Right cardiac atrium (tissue), 5 donors: ENCODE results near the gene RFTN1. TPM values are rescaled to one million over a fixed set of nuclear protein-coding genes. Genes with fewer than 3 reads are reported as not detected.

Experiments used
- ATAC-seq, 2 donors: fragments of 200-7000 bp; cut with Tn5 transposase; one replicate each; pipeline versions ENCODE4 v1.8.0 to v1.9.1; 2020; ENCODE audit warnings: moderate library complexity in 2 of 2, mild to moderate bottlenecking in 1 of 2
- DNase-seq, 3 donors: peaks; one replicate each; pipeline ENCODE4 v3.0.0-alpha.2; 2020
- H3K27ac ChIP-seq: one replicate; pipeline ENCODE4 v1.5.1; 2013; ENCODE audit warnings: mild to moderate bottlenecking, low read length, control low read depth, moderate library complexity
- H3K27me3 ChIP-seq: one replicate; pipeline ENCODE4 v1.6.1; 2013; ENCODE audit not compliant: control insufficient read depth, insufficient read depth
- H3K4me1 ChIP-seq: one replicate; pipeline ENCODE4 v1.6.1; 2013; ENCODE audit warnings: low read length; ENCODE audit not compliant: control insufficient read depth, insufficient read depth
- H3K4me3 ChIP-seq: one replicate; pipeline ENCODE4 v1.5.1; 2013; ENCODE audit warnings: low read length, control low read depth
- H3K9me3 ChIP-seq: one replicate; pipeline ENCODE4 v1.6.1; 2013; ENCODE audit warnings: low read length; ENCODE audit not compliant: control insufficient read depth
- WGBS: extraction: QIAGEN DNeasy Blood & Tissue Kit; methylation state at CpG from one replicate; pipeline ENCODE4 v1.1.7; 2013; 5-methylcytosine and 5-hydroxymethylcytosine counted together
- intact Hi-C, 4 donors: fragments of 100-400 bp; cut with DNase I; formaldehyde crosslinking; loops; one replicate each; pipeline versions ENCODE4 v1.11.0 to v1.14.0; 2022 to 2023
- polyA plus RNA-seq: library from polyadenylated mRNA; stranded (reverse); fragments of 200-250 nt; gene quantifications from one replicate; pipeline ENCODE4 v1.2.3, GENCODE V29; 2013
- total RNA-seq, 4 donors: library from RNA; stranded (reverse); fragmentation: NEBNext Ultra II Directional; extraction: Animal tissue kit (Norgen Biotek cat#: 25700); gene quantifications; one replicate each; pipeline ENCODE4 v1.2.1, GENCODE V29; 2021
- donor health status: healthy with polysubstance abuse.
- donor health status: DM: no; HTN: yes; CAD: no.
- donor health status: DM: no; HTN: no; CAD: no.
- donor health status: DM: no; HTN: yes; CAD: no; lungs with severe emphysema.
- donor health status: DM: yes; HTN: yes; CAD: no.

RFTN1 gene
- total and polyA plus RNA-seq, 5 donors = 17.9 to 23.6 (median 21.2) TPM

DNA sequence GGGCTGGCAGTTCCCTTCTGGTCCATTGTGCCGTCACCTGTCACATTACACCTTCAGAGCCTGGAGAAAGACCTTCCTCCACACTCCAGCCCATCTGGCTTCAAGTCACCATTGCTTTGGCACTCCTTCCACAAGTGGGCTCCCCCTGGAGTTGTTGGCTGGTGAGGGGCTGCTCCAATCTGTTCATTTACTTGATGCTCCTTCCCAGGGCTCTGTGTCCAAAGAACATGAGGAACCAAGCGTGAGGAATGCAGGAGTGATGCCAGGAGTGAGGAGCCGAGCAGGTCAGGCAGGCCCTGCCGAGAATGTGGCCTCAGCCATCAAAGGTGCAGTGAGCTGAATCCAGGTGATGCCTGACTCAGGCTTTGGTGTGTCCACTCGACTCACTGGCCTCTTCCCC is 191.3 kb downstream of the RFTN1 start:
- H3K27ac ChIP-seq = no peak overlapping the region
- ATAC-seq = no peak
- WGBS = 71% methylated on average over 5 of the region's 5 CpGs

DNA sequence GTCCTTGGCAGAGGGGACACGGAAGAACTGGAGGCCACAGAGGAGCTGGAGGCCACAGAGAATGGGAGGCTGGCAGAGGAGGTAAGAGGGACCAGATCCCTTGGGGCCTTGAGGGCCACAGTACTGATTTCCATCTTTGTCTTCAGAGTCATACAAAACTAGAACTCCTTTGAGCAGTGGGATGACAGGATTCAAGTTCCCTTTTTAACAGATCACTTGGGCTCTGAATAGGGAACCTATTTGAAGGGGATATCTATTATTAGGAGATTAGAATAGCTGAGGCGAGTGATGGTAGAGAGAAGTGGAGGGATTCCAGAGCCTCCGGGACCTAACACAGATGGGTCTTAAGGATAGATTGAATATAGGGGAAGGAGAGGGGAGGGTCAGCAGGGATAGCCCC is 192.8 kb downstream of the RFTN1 start:
- no peak overlapping the region for H3K27ac ChIP-seq

More for the DNA sequence above, 191.3 kb downstream of the RFTN1 start:
- H3K4me1 ChIP-seq = no peaks in the 10 kb centered on the region
- no peak for DNase-seq
- no peaks in the 10 kb centered on the region for H3K27me3 ChIP-seq
- intact Hi-C loops = no loop called here
- H3K9me3 ChIP-seq = no peaks in the 10 kb centered on the region
- H3K4me3 ChIP-seq = no peak overlapping the region

DNA sequence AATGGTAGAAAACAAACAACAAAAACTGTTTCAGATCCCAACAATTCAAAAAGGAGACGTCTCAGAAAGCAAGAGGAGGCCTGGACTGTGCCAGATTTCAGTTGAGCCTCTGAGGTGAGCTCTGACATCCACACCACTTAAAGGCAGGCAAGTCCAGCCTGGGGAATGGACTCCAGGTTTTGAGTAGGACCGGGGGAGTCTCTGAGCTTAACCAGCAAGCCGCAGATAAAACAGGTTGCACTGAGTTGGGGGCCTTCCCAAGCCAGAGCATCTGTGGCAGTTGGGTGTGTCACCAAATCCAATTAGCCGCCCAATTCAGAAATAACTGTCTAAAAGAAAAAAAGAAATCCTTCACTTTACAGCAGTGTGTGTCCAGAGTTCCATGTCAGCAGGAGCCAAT is 193.8 kb downstream of the RFTN1 start:
- intact Hi-C loops = loop anchor here in 1 of 4 donors (10.0 kb wide), 1 partner anchor 55 kb away; no protein-coding TSS in a partner anchor
- H3K27ac ChIP-seq = no peak overlapping the region
- no peak overlapping the region for H3K4me3 ChIP-seq
- no peak for ATAC-seq
- no peak for DNase-seq
- WGBS = 81% methylated on average over 4 of the region's 4 CpGs
- no peaks in the 10 kb centered on the region for H3K4me1 ChIP-seq
- H3K27me3 ChIP-seq = no peaks in the 10 kb centered on the region
- no peaks in the 10 kb centered on the region for H3K9me3 ChIP-seq

More for the DNA sequence above, 192.8 kb downstream of the RFTN1 start:
- Histone ChIP-seq H3K4me1 (no peaks in the 10 kb centered on the region), H3K9me3 (no peaks in the 10 kb centered on the region), H3K4me3 (no peak overlapping the region), H3K27me3 (no peaks in the 10 kb centered on the region)
- ATAC-seq = no peak
- WGBS = 90% methylated on average over 3 of the region's 3 CpGs
- intact Hi-C loops = no loop called here
- DNase-seq = no peak

DNA sequence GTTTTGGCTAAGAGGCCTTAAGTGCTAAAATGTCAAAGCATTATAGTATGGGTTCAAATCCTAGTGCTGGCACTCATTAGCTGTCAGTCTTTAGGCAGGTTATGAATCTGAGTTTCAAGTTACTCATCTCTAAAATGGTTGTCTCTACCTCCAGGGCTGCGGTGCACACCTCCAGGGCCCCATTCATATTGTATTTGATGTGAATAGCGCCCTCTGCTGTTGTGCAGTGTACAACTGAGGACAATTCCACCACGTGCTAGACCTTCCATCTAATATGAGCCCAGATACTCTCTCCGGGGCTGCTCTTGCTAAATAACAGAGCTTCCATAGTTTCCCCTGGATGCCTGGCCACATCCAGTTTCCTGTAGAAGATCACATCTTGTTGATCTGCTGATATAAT is 194.2 kb downstream of the RFTN1 start:
- DNase-seq (no peak), ATAC-seq (no peak)
- Histone ChIP-seq H3K4me3 (no peak overlapping the region), H3K27me3 (no peaks in the 10 kb centered on the region), H3K9me3 (no peaks in the 10 kb centered on the region), H3K4me1 (no peaks in the 10 kb centered on the region), H3K27ac (no peak overlapping the region)
- intact Hi-C loops = loop anchor here in 1 of 4 donors (10.0 kb wide), 1 partner anchor 55 kb away; no protein-coding TSS in a partner anchor
- WGBS = 66% methylated on average over 4 of the region's 4 CpGs

DNA sequence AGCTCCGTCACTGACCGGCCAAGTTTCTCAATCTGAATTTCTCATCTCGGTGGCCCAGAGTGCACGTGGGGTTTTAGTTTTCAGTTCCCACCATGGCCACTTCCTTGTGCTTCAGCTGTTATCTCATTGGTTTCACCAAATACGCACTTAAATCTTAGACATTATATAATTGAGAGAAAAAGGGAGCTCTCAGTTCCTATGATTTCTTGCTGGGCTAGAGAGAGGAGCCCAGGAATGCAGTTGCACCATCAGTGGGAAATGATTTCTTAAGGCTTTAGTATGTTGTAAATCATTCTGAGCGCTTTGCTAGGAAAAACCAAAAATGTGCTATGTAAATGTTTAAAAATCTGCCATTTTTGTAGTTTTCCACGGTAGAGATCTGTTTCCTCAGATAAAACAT is 195.3 kb downstream of the RFTN1 start:
- WGBS = 84% methylated on average over 7 of the region's 7 CpGs
- intact Hi-C loops = loop anchor here in 1 of 4 donors (10.0 kb wide), 1 partner anchor 57 kb away; no protein-coding TSS in a partner anchor
- Histone ChIP-seq H3K27ac (no peak overlapping the region), H3K4me1 (no peaks in the 10 kb centered on the region), H3K27me3 (no peaks in the 10 kb centered on the region), H3K9me3 (no peaks in the 10 kb centered on the region), H3K4me3 (no peak overlapping the region)
- DNase-seq = no peak
- no peak for ATAC-seq

DNA sequence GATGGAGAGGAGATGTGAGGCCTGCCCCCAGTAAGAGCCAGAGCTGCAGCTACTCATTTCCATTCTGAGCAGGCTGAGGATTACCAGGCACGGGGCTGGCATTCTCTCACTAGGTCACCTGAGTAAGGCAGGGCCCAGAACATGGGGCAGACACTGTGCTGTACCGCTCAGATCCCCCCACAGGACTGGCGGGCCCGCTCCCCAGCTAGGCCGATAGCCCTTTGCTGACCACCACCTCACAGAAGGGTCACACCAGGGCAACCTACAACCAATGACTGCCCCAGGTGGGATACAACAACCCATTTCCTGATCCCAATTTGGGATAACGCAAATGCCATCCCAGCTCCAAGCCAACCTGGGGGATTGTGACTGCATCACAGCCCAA is 195.9 kb downstream of the RFTN1 start:
- intact Hi-C loops = loop anchor here in 1 of 4 donors (10.0 kb wide), 1 partner anchor 57 kb away; no protein-coding TSS in a partner anchor
- no peak for DNase-seq
- H3K27ac ChIP-seq = no peak overlapping the region
- no peaks in the 10 kb centered on the region for H3K27me3 ChIP-seq
- H3K4me1 ChIP-seq = no peaks in the 10 kb centered on the region
- H3K9me3 ChIP-seq = no peaks in the 10 kb centered on the region
- ATAC-seq = peak in 1 of 2 donors; percentile 14
- WGBS = 95% methylated on average over 6 of the region's 6 CpGs
- H3K4me3 ChIP-seq = no peak overlapping the region

DNA sequence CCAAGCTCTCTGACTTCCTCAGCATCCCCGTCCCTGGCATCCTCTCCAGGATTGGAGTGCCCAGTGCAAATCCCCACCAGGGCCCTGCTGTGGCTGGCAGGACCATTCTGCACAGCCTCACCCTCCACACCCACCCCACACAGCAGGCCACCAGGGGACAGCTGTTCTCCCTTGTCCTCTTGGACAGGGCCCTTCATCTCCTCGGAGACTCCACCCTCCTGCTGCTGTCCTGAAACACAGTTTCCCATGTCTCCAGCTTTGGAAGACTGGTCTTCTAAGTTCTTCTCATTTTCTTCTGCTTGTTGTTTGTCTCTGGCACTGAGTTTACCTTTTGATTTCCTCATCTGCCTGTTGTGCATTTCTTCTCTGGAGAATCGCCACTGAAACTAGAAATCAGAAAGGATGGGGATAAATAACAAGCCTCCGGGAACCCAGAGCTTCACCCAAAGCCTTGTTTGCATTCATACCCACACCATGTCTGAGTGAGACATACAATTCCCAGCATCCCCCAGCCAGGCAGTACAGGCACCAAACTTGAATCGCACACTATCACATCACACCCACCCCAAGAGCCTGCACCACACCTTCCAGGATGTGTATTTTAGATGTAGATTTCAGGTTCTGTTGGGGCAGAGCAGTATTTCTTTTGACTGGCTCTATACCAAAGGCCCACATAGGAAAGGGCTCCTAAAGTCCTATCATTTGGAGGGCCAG is 196.5 kb downstream of the RFTN1 start:
- H3K4me1 ChIP-seq = peaks cover 4% of the 10 kb centered on the region
- DNase-seq = no peak
- intact Hi-C loops = loop anchor here in 1 of 4 donors (10.0 kb wide), 1 partner anchor 58 kb away; no protein-coding TSS in a partner anchor
- 89% methylated on average over 5 of the region's 5 CpGs for WGBS
- H3K4me3 ChIP-seq = no peak overlapping the region
- no peak overlapping the region for H3K27ac ChIP-seq
- peak in 1 of 2 donors; percentile 47 for ATAC-seq
- H3K9me3 ChIP-seq = no peaks in the 10 kb centered on the region
- no peaks in the 10 kb centered on the region for H3K27me3 ChIP-seq

DNA sequence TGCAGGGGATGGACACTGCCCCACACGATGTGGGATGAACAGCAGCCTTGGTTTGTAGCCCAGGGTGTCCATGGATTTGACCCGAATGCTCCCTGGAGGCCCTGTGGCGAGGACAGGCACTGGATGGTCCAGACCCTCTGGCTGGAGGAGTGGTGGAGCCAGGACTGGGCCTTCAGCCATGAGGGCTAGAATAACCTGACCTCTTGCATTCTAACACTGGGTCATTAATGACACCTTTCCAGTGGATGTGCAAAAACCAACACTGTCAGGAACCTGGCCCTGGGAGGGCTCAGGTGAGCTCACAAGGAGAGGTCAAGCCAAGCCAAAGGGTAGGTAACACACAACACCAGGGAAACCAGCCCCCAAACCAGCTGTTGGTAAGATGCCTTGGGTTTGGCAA is 197.1 kb downstream of the RFTN1 start:
- Histone ChIP-seq H3K27ac (no peak overlapping the region), H3K4me1 (peaks cover 4% of the 10 kb centered on the region), H3K9me3 (no peaks in the 10 kb centered on the region), H3K4me3 (no peak overlapping the region), H3K27me3 (no peaks in the 10 kb centered on the region)
- ATAC-seq (no peak), DNase-seq (no peak)
- 81% methylated on average over 3 of the region's 3 CpGs for WGBS
- intact Hi-C loops = loop anchor here in 1 of 4 donors (10.0 kb wide), 1 partner anchor 58 kb away; no protein-coding TSS in a partner anchor

DNA sequence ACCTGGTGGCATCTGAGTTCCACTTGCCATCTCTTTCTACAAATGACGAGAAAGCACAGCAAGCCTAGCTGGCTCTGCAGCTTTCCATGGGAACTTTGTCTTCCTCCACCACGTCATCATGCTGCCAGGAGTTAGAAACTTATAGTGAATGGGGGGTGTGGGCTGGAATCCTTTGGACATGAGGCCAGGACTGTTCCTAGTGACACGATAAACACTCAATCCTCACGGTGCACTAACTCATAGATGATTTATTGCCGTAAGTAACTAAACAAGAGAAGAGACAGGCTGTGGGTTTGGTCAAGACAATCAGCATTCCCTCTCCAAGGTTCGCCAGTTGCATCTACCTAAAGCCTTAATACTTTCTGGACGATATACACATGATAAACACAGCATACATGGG is 197.9 kb downstream of the RFTN1 start:
- intact Hi-C loops = loop anchor here in 1 of 4 donors (10.0 kb wide), 1 partner anchor 59 kb away; no protein-coding TSS in a partner anchor
- H3K27me3 ChIP-seq = no peaks in the 10 kb centered on the region
- no peaks in the 10 kb centered on the region for H3K9me3 ChIP-seq
- ATAC-seq = no peak
- no peak overlapping the region for H3K27ac ChIP-seq
- WGBS = 79% methylated on average over 7 of the region's 7 CpGs
- H3K4me3 ChIP-seq = no peak overlapping the region
- H3K4me1 ChIP-seq = peaks cover 4% of the 10 kb centered on the region
- DNase-seq = no peak

DNA sequence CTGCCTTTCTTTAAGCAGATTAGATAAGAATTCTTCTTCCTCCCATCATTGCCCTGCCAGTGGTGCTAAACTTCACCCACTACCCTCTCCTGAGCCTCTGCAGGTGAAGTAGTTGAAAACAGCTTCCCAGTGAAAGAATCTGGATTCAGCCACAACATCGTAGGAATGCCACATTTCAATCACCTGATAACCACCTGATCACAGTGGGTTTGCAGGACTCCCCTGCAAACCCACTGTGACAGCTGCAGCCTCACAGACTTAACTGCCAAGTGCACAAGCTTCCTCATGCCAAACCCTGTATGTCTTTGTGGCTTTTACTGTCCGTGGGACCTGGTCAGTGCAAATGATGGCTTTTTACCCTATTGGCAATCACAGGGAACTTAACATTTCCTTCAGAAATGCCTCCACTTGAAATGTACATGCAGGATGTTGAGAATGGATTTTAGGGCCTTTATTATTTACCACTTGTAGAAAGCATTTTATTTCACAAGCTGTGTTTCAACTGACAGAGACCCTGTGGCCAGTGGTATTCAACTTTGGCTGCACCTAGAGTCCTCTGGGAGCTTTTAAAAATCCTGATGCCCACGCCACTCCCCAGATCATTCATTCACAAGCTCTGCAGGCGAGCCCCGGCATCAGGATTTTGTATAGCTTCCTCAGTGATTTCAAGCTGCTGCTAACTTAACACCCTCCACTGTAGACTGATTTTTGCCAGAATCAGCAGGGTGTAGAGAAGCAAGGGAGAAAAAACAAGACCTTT is 199.4 kb downstream of the RFTN1 start:
- H3K27ac ChIP-seq = no peak overlapping the region
- no peaks in the 10 kb centered on the region for H3K27me3 ChIP-seq
- WGBS = 85% methylated on average over 5 of the region's 5 CpGs
- no peak for ATAC-seq
- intact Hi-C loops = loop anchor here in 1 of 4 donors (10.0 kb wide), 1 partner anchor 61 kb away; no protein-coding TSS in a partner anchor
- no peak for DNase-seq
- no peak overlapping the region for H3K4me3 ChIP-seq
- H3K4me1 ChIP-seq = peaks cover 4% of the 10 kb centered on the region
- no peaks in the 10 kb centered on the region for H3K9me3 ChIP-seq

DNA sequence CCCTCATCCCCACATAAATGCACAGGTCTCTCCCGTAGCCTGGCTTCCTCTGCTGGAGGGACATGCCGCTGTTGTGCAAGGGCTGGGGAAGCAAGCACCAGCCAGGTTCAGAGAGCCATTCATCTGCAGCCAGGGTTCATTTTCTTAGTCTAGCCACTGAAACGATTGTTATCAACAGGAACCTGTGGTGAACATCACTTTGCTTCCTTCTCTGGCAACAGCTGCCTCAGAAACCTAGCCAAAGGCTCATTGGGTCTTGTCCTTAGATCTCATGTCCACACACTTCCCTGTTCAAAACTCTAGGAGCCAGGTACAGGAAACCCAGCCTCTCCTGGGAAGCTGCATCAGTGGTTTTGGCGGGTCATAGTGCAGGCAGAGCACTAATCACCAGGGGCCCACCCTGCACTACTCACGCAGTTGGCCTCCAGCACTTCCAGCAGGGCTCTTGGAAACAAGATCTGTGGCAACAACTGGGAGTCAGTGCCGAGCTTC is 201.5 kb downstream of the RFTN1 start:
- intact Hi-C loops = loop anchor here in 1 of 4 donors (10.0 kb wide), 1 partner anchor 63 kb away; no protein-coding TSS in a partner anchor
- peaks cover 4% of the 10 kb centered on the region for H3K4me1 ChIP-seq

More for the DNA sequence above, 201.5 kb downstream of the RFTN1 start:
- Histone ChIP-seq H3K4me3 (no peak overlapping the region), H3K27me3 (no peaks in the 10 kb centered on the region), H3K9me3 (no peaks in the 10 kb centered on the region), H3K27ac (no peak overlapping the region)
- ATAC-seq (peak; percentile 61 to 94), DNase-seq (peak; percentile 62 to 70 (median 64))
- 37% methylated on average over 6 of the region's 6 CpGs for WGBS
